H1 (cell line): ENCODE data around the gene TELO2.
"Not testable (repeated sequence)": the region's sequence is repeated elsewhere in the genome, so short reads cannot be mapped to it uniquely, and the experiment has no call there.

Source experiments
- BRCA1 ChIP-seq: IDR thresholded peaks from 2 replicates; pipeline ENCODE4 v1.6.1; 2012; ENCODE audit warnings: low read depth, low read length, improper control_type of control experiment
- TF ChIP-seq, protein P1 (sequence below): IDR thresholded peaks from 2 replicates; pipeline ENCODE4 v1.6.1; 2011; ENCODE audit warnings: low read depth, mild to moderate bottlenecking, low read length; ENCODE audit not compliant: insufficient read depth

DNA sequence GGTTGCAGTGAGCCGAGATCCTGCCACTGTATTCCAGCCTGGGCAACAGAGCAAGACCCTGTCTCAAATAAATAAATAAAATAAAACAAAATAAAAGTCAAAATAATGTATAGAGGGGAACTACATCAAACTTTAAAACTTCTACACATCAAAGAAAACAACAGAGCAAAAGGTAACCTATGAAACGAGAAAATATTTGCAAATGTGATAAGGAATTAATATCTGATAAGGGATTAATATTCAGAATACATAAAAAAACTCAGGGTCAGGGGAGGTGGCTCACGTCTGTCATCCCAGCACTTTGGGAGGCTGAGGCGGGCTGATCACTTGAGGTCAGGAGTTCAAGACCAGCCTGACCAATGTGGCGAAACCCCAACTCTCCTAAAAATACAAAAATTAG, 24.0 kb upstream of the TELO2 start:
- not testable (repeated sequence) for TF ChIP-seq BRCA1
- TF ChIP-seq, protein P1, sequence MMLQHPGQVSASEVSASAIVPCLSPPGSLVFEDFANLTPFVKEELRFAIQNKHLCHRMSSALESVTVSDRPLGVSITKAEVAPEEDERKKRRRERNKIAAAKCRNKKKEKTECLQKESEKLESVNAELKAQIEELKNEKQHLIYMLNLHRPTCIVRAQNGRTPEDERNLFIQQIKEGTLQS, result not testable (repeated sequence)
